ENCODE data around the gene TADA1. TPM values are rescaled to one million over a fixed set of nuclear protein-coding genes. Genes with fewer than 3 reads are reported as not detected.

Gene TADA1
- total RNA-seq, 1 experiment from 2014 or later = 16.6 TPM

DNA sequence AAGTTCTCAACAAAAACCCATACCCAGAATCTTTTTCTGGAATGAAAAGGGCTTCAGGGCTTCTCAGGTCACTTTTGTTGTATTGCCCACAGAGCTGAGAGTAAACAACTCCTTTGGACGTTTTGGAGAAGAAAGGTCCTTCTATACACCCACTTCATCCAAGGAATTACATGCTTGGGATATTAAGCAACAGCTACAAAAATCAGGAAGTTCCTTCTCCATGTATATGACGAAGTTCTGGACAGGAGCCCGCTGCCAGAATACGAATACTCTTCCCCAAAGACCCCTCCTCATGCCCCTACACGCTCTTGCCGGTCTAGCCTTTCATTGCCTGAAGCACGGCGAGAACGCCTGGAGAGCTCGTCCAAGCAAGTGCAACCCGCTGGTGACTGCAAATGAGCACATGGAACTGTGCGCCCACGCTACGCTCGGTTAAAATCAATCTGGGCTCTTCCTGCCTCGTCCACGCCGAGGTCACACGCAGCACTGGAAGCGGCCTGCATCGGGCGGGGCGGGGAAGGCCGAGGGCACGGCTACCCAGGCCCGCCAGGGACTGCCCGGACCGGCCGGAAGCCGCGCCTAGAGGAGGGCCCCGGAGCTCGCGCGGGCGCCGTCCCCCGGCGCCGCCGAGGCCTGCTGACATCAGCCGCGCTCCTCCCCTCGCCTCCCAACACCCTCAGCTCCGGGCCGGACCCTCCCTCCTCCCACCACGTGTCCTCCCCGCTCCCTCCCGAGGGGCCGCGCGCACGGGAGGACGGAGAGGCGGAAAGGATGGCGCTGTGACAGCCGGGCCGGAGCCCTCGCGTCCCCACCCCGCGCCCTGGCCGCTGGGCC lies 37.1 kb downstream of the TADA1 start, which contains the start of gene POGK (continued):
- TF ChIP-seq, protein P1, sequence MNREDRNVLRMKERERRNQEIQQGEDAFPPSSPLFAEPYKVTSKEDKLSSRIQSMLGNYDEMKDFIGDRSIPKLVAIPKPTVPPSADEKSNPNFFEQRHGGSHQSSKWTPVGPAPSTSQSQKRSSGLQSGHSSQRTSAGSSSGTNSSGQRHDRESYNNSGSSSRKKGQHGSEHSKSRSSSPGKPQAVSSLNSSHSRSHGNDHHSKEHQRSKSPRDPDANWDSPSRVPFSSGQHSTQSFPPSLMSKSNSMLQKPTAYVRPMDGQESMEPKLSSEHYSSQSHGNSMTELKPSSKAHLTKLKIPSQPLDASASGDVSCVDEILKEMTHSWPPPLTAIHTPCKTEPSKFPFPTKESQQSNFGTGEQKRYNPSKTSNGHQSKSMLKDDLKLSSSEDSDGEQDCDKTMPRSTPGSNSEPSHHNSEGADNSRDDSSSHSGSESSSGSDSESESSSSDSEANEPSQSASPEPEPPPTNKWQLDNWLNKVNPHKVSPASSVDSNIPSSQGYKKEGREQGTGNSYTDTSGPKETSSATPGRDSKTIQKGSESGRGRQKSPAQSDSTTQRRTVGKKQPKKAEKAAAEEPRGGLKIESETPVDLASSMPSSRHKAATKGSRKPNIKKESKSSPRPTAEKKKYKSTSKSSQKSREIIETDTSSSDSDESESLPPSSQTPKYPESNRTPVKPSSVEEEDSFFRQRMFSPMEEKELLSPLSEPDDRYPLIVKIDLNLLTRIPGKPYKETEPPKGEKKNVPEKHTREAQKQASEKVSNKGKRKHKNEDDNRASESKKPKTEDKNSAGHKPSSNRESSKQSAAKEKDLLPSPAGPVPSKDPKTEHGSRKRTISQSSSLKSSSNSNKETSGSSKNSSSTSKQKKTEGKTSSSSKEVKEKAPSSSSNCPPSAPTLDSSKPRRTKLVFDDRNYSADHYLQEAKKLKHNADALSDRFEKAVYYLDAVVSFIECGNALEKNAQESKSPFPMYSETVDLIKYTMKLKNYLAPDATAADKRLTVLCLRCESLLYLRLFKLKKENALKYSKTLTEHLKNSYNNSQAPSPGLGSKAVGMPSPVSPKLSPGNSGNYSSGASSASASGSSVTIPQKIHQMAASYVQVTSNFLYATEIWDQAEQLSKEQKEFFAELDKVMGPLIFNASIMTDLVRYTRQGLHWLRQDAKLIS (CRISPR knock-in tag; IDR thresholded peaks at IDR 0.05; ENCODE audit: borderline replicate concordance) = no peak
- TF ChIP-seq TEAD1 (CRISPR knock-in tag; IDR thresholded peaks at IDR 0.05) (no peak), OVOL2 (CRISPR knock-in tag; IDR thresholded peaks at IDR 0.05; ENCODE audit: borderline replicate concordance) (no peak; the same call in 1 of the 2 replicates), ZNF219 (CRISPR knock-in tag; IDR thresholded peaks at IDR 0.05; ENCODE audit: borderline replicate concordance) (no peak), ZNF281 (CRISPR knock-in tag; IDR thresholded peaks at IDR 0.05) (no peak), ZBTB21 (CRISPR knock-in tag; IDR thresholded peaks at IDR 0.05; ENCODE audit: borderline replicate concordance) (peak; percentile 81; the same call in 1 of the 2 replicates), CREM (CRISPR knock-in tag; IDR thresholded peaks at IDR 0.05) (peak; percentile 73; the same call in 1 of the 2 replicates), ARID4B (CRISPR knock-in tag; IDR thresholded peaks at IDR 0.05; ENCODE audit: borderline replicate concordance) (no peak), FOXP1 (CRISPR knock-in tag; IDR thresholded peaks at IDR 0.05; ENCODE audit: borderline replicate concordance) (peak; percentile 89), ZNF532 (CRISPR knock-in tag; IDR thresholded peaks at IDR 0.05; ENCODE audit: borderline replicate concordance) (no peak), ZSCAN18 (CRISPR knock-in tag; IDR thresholded peaks at IDR 0.05) (no peak), FOXK1 (CRISPR knock-in tag; IDR thresholded peaks at IDR 0.05) (no peak; the same call in none of the 2 replicates)
- TF ChIP-seq, protein P2, sequence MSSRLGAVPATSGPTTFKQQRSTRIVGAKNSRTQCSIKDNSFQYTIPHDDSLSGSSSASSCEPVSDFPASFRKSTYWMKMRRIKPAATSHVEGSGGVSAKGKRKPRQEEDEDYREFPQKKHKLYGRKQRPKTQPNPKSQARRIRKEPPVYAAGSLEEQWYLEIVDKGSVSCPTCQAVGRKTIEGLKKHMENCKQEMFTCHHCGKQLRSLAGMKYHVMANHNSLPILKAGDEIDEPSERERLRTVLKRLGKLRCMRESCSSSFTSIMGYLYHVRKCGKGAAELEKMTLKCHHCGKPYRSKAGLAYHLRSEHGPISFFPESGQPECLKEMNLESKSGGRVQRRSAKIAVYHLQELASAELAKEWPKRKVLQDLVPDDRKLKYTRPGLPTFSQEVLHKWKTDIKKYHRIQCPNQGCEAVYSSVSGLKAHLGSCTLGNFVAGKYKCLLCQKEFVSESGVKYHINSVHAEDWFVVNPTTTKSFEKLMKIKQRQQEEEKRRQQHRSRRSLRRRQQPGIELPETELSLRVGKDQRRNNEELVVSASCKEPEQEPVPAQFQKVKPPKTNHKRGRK (CRISPR knock-in tag; IDR thresholded peaks at IDR 0.05; ENCODE audit: borderline replicate concordance) = no peak
- TF ChIP-seq, protein P3, sequence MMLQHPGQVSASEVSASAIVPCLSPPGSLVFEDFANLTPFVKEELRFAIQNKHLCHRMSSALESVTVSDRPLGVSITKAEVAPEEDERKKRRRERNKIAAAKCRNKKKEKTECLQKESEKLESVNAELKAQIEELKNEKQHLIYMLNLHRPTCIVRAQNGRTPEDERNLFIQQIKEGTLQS (CRISPR knock-in tag; conservative IDR thresholded peaks at IDR 0.05) = no peak
- TF ChIP-seq, protein P4, sequence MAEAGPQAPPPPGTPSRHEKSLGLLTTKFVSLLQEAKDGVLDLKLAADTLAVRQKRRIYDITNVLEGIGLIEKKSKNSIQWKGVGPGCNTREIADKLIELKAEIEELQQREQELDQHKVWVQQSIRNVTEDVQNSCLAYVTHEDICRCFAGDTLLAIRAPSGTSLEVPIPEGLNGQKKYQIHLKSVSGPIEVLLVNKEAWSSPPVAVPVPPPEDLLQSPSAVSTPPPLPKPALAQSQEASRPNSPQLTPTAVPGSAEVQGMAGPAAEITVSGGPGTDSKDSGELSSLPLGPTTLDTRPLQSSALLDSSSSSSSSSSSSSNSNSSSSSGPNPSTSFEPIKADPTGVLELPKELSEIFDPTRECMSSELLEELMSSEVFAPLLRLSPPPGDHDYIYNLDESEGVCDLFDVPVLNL (CRISPR knock-in tag; IDR thresholded peaks at IDR 0.05; ENCODE audit: borderline replicate concordance, low read depth) = no peak
